OCI-LY1 (cell line): ENCODE data around the gene METTL25B.

Source experiments
- H2AFZ ChIP-seq: fragments of 200-600 bp; sonication (generic), shearing (Covaris generic); 2 replicates; pipeline ENCODE4 v1.6.0; 2014; ENCODE audit warnings: antibody characterized with exemption, mild to moderate bottlenecking, low read length
- H3F3A ChIP-seq: fragments of 200-600 bp; sonication (generic), shearing (Covaris generic); 2 replicates; pipeline ENCODE4 v1.6.0; 2014; ENCODE audit warnings: mild to moderate bottlenecking, antibody characterized with exemption, low read length, moderate library complexity; ENCODE audit not compliant: insufficient read depth
- H3K27ac ChIP-seq: fragments of 200-600 bp; sonication (generic); 2 replicates; pipeline ENCODE4 v1.5.1; 2014; ENCODE audit warnings: low read length, mixed run types, mild to moderate bottlenecking, low read depth; ENCODE audit not compliant: poor library complexity, severe bottlenecking
- H3K27me3 ChIP-seq: fragments of 200-600 bp; sonication (generic); 2 replicates; pipeline ENCODE4 v1.6.0; 2014; ENCODE audit warnings: antibody characterized with exemption, mild to moderate bottlenecking, low read length, moderate library complexity; ENCODE audit not compliant: insufficient read depth
- H3K36me3 ChIP-seq: fragments of 200-600 bp; sonication (generic); 2 replicates; pipeline ENCODE4 v1.6.1; 2014; ENCODE audit warnings: mild to moderate bottlenecking, antibody characterized with exemption, low read length, moderate library complexity, mixed read lengths; ENCODE audit not compliant: insufficient read depth
- H3K4me1 ChIP-seq: fragments of 200-600 bp; sonication (generic); 2 replicates; pipeline ENCODE4 v1.5.1; 2014; ENCODE audit warnings: mild to moderate bottlenecking, low read length, moderate library complexity; ENCODE audit not compliant: insufficient read depth, severe bottlenecking
- H3K4me2 ChIP-seq: fragments of 200-600 bp; sonication (generic), shearing (Covaris generic); 2 replicates; pipeline ENCODE4 v1.6.1; 2014; ENCODE audit warnings: low read length
- H3K4me3 ChIP-seq: fragments of 200-600 bp; sonication (generic); 2 replicates; pipeline ENCODE4 v1.5.1; 2014; ENCODE audit warnings: low read length, low read depth, mild to moderate bottlenecking, mixed read lengths; ENCODE audit not compliant: poor library complexity, severe bottlenecking
- H3K79me2 ChIP-seq: fragments of 200-600 bp; shearing (Covaris generic); 2 replicates; pipeline ENCODE4 v1.6.1; 2016; ENCODE audit warnings: mixed run types, low read length, mixed read lengths; ENCODE audit not compliant: insufficient read depth
- H3K9ac ChIP-seq: fragments of 200-600 bp; sonication (generic), shearing (Covaris generic); 2 replicates; pipeline ENCODE4 v1.6.1; 2014; ENCODE audit warnings: mild to moderate bottlenecking, low read length, mixed read lengths
- H3K9me2 ChIP-seq: fragments of 200-600 bp; sonication (generic), shearing (Covaris generic); 2 replicates; pipeline ENCODE4 v1.6.1; 2014; ENCODE audit warnings: low read depth, mild to moderate bottlenecking, low read length, mixed read lengths
- H3K9me3 ChIP-seq: fragments of 200-600 bp; shearing (Covaris generic); 2 replicates; pipeline ENCODE4 v1.6.1; 2014; ENCODE audit warnings: low read length, mixed read lengths
- H4K20me1 ChIP-seq: fragments of 200-600 bp; sonication (generic), shearing (Covaris generic); 2 replicates; pipeline ENCODE4 v1.6.0; 2016; ENCODE audit warnings: mild to moderate bottlenecking, low read length; ENCODE audit not compliant: insufficient read depth
- EZH2 ChIP-seq: fragments of 200-600 bp; sonication (generic), shearing (Covaris generic); IDR thresholded peaks from 2 replicates; pipeline ENCODE4 v1.8.0; 2017; ENCODE audit warnings: borderline replicate concordance, mixed run types, mild to moderate bottlenecking, antibody characterized with exemption, low read length, moderate library complexity, mixed read lengths
- TF ChIP-seq, protein P1 (sequence below): fragments of 200-600 bp; sonication (generic), shearing (Covaris generic); IDR thresholded peaks from 2 replicates; pipeline ENCODE4 v1.5.1; 2017; ENCODE audit warnings: mild to moderate bottlenecking, antibody characterized with exemption, low read length, moderate library complexity, mixed read lengths

METTL25B gene

DNA sequence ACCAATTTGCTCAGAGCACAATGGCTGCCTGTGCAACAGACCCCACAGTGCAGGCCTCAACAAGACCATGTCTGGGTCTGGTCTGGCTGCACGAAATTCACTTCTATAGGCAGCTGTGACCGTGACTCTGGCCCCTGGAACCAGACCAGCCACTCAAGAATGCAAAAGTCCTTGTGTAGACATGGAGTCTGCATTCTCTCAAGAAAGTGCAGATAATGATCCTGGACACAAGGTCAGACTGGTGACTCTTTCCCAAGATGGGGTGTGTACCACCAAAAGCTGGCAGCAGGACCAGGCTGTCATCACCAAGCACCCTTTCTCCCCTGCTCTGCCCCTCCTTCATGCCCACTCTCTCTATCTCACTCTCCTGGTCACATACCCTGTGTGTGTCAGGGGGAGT, 7.1 kb upstream of the METTL25B start:
- no peak overlapping the region for H3K4me2 ChIP-seq
- H3K36me3 ChIP-seq, result peaks cover 68% of the 10 kb centered on the region
- H3K4me3 ChIP-seq, result no peak overlapping the region
- H3K9me2 ChIP-seq, result no peaks in the 10 kb centered on the region
- no peaks in the 10 kb centered on the region for H3F3A ChIP-seq
- H4K20me1 ChIP-seq, result peaks cover 3% of the 10 kb centered on the region; the same call in 1 of the 2 replicates
- no peaks in the 10 kb centered on the region for H3K27me3 ChIP-seq
- peaks cover 24% of the 10 kb centered on the region for H3K79me2 ChIP-seq
- peaks cover 22% of the 10 kb centered on the region for H3K4me1 ChIP-seq
- no peak overlapping the region for H3K9ac ChIP-seq
- TF ChIP-seq, protein P1, sequence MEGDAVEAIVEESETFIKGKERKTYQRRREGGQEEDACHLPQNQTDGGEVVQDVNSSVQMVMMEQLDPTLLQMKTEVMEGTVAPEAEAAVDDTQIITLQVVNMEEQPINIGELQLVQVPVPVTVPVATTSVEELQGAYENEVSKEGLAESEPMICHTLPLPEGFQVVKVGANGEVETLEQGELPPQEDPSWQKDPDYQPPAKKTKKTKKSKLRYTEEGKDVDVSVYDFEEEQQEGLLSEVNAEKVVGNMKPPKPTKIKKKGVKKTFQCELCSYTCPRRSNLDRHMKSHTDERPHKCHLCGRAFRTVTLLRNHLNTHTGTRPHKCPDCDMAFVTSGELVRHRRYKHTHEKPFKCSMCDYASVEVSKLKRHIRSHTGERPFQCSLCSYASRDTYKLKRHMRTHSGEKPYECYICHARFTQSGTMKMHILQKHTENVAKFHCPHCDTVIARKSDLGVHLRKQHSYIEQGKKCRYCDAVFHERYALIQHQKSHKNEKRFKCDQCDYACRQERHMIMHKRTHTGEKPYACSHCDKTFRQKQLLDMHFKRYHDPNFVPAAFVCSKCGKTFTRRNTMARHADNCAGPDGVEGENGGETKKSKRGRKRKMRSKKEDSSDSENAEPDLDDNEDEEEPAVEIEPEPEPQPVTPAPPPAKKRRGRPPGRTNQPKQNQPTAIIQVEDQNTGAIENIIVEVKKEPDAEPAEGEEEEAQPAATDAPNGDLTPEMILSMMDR, result no peak
- TF ChIP-seq EZH2, result no peak
- H2AFZ ChIP-seq, result no peak overlapping the region
- H3K27ac ChIP-seq, result no peak overlapping the region
- no peaks in the 10 kb centered on the region for H3K9me3 ChIP-seq

DNA sequence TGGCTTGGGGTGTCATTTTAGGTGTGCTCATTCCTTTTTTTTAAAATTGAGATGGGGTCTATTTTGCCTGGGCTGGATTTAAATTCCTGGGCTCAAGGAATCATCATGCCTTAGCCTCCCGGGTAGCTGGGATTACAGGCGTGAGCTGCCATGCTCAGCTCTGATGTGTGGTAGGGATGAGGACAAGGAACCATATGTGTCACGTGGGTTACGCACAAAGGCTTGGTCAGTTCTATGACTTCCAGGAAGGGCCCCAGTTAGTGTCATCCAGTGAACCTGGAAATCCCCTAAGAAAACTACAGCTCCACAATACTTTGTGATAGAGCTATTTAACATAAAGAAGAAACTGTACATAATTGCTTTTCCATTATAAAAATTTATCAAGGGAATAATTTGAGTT, 6.7 kb upstream of the METTL25B start:
- H3F3A ChIP-seq, result no peaks in the 10 kb centered on the region
- H3K4me1 ChIP-seq, result peaks cover 25% of the 10 kb centered on the region
- no peaks in the 10 kb centered on the region for H3K9me2 ChIP-seq
- no peak overlapping the region for H3K4me2 ChIP-seq
- H3K4me3 ChIP-seq, result no peak overlapping the region
- TF ChIP-seq, protein P1, result no peak
- no peak for TF ChIP-seq EZH2
- H3K79me2 ChIP-seq, result peaks cover 28% of the 10 kb centered on the region
- H2AFZ ChIP-seq, result no peak overlapping the region
- H4K20me1 ChIP-seq, result peaks cover 3% of the 10 kb centered on the region; the same call in 1 of the 2 replicates
- H3K27ac ChIP-seq, result no peak overlapping the region
- H3K9ac ChIP-seq, result no peak overlapping the region
- no peaks in the 10 kb centered on the region for H3K27me3 ChIP-seq
- H3K9me3 ChIP-seq, result no peaks in the 10 kb centered on the region
- H3K36me3 ChIP-seq, result peaks cover 72% of the 10 kb centered on the region

DNA sequence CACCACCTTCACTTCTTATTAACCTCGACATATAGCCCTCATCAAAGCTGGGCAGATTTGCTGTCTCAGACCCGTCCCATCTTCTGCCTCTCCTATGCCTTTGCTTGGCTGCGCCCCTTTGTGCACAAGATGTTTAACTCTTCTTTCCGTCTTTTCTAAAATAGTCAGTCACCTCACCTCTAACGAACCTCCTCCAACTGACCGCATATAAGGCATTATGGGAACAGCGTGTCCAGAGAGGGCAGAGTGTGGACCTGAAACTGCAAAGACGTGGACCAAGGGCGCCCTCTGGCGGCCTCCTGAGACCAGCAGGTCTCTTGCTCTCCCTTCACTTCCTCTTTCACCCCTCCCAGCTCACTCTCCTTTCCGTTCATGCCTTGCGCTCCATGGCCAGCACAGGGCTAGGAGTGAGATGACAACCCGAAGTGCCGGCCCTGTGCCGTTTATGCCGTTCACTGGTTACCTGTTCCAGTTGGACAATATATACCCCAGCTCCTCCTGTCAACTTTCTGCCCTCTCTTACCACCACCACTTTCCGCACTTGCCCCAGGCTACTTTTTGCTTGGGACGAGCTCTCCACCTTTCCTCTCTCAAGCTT, 2.5 kb upstream of the METTL25B start:
- H3K79me2 ChIP-seq, result peaks cover 45% of the 10 kb centered on the region
- no peaks in the 10 kb centered on the region for H3F3A ChIP-seq
- H3K27ac ChIP-seq, result peak overlapping the region; percentile 76
- H3K9me2 ChIP-seq, result no peaks in the 10 kb centered on the region
- H3K27me3 ChIP-seq, result no peaks in the 10 kb centered on the region
- H3K4me2 ChIP-seq, result peak overlapping the region; percentile 87
- 0 out of 2 replicates have a peak, but pooled peaks cover 3% of the 10 kb centered on the region for H4K20me1 ChIP-seq
- TF ChIP-seq, protein P1, result peak; percentile 95
- no peak for TF ChIP-seq EZH2
- H3K36me3 ChIP-seq, result peaks cover 60% of the 10 kb centered on the region
- H3K9ac ChIP-seq, result peak overlapping the region; percentile 100
- no peaks in the 10 kb centered on the region for H3K9me3 ChIP-seq
- peak overlapping the region; percentile 100 for H3K4me3 ChIP-seq
- peaks cover 48% of the 10 kb centered on the region for H3K4me1 ChIP-seq
- H2AFZ ChIP-seq, result no peak overlapping the region
